OCI-LY7 (cell line): ENCODE data around the gene SLX4. TPM values are rescaled to one million over a fixed set of nuclear protein-coding genes. Genes with fewer than 3 reads are reported as not detected.
A peak's percentile ranks its signal among the peaks of the same experiment; 100 is the strongest.

Source experiments
- Bru-seq: library from RNA; stranded (reverse); fragments of 400-500 nt; gene quantifications from one replicate; lab custom pipeline; 2021; lab: Mats Ljungman, UMichigan
- BruChase-seq, 2 experiments: library from RNA; stranded (reverse); fragments of 400-500 nt; gene quantifications; one replicate each; lab custom pipeline; 2021; lab: Mats Ljungman, UMichigan
- BruUV-seq: library from RNA; stranded (reverse); fragments of 400-500 nt; replicated peaks from 2 replicates; lab custom pipeline; 2021; lab: Mats Ljungman, UMichigan
- CTCF ChIA-PET: fragments of 300-600 bp; sonication (Branson Sonifier 250); formaldehyde crosslinking; loops from one replicate; lab custom pipeline; 2022; ENCODE audit warnings: antibody characterized with exemption; ENCODE audit not compliant: unreplicated experiment; lab: Charles Lee
- POLR2A ChIA-PET: fragments of 300-600 bp; sonication (Branson Sonifier 250); formaldehyde crosslinking; loops from one replicate; lab custom pipeline; 2022; ENCODE audit warnings: antibody characterized with exemption; lab: Charles Lee
- DNase-seq: peaks from one replicate; pipeline ENCODE4 v3.0.0-alpha.2; 2015; ENCODE audit warnings: low spot score
- H2AFZ ChIP-seq: fragments of 200-600 bp; sonication (generic), shearing (Covaris generic); 2 replicates; pipeline ENCODE4 v1.6.1; 2014; ENCODE audit warnings: mild to moderate bottlenecking, antibody characterized with exemption, low read length, moderate library complexity
- H3K27ac ChIP-seq: fragments of 200-600 bp; sonication (generic); 2 replicates; pipeline ENCODE4 v1.5.1; 2014; ENCODE audit warnings: mixed run types, low read depth, mild to moderate bottlenecking, moderate library complexity, low read length, inconsistent platforms; ENCODE audit not compliant: poor library complexity, severe bottlenecking
- H3K36me3 ChIP-seq: fragments of 200-600 bp; sonication (generic); 2 replicates; pipeline ENCODE4 v1.6.1; 2014; ENCODE audit warnings: mild to moderate bottlenecking, antibody characterized with exemption, low read length, moderate library complexity, mixed read lengths; ENCODE audit not compliant: insufficient read depth
- H3K4me1 ChIP-seq: fragments of 200-600 bp; sonication (generic); 2 replicates; pipeline ENCODE4 v1.5.1; 2014; ENCODE audit warnings: mild to moderate bottlenecking, low read length; ENCODE audit not compliant: insufficient read depth, poor library complexity, severe bottlenecking
- H3K4me2 ChIP-seq: fragments of 200-600 bp; sonication (generic); 2 replicates; pipeline ENCODE4 v1.6.1; 2014; ENCODE audit warnings: mild to moderate bottlenecking, low read length
- H3K4me3 ChIP-seq: fragments of 200-600 bp; sonication (generic); 2 replicates; pipeline ENCODE4 v1.5.1; 2014; ENCODE audit warnings: mild to moderate bottlenecking, low read depth, low read length; ENCODE audit not compliant: poor library complexity, severe bottlenecking
- H3K79me2 ChIP-seq: fragments of 200-600 bp; sonication (generic); 2 replicates; pipeline ENCODE4 v1.6.1; 2016; ENCODE audit warnings: low read depth, mild to moderate bottlenecking, low read length, moderate library complexity, mixed read lengths; ENCODE audit not compliant: insufficient read depth
- H3K9me2 ChIP-seq: fragments of 200-600 bp; sonication (generic); 2 replicates; pipeline ENCODE4 v1.6.1; 2016; ENCODE audit warnings: mild to moderate bottlenecking, low read length, mixed read lengths; ENCODE audit not compliant: insufficient read depth
- H3K9me3 ChIP-seq: fragments of 200-600 bp; sonication (generic); 2 replicates; pipeline ENCODE4 v1.6.1; 2014; ENCODE audit warnings: mild to moderate bottlenecking, mixed run types, low read length, mixed read lengths
- H4K20me1 ChIP-seq: fragments of 200-600 bp; sonication (generic); 2 replicates; pipeline ENCODE4 v1.6.1; 2014; ENCODE audit warnings: mild to moderate bottlenecking, antibody characterized with exemption, low read length, moderate library complexity, mixed read lengths; ENCODE audit not compliant: insufficient read depth
- EZH2phosphoT487 ChIP-seq: fragments of 200-600 bp; sonication (generic); IDR thresholded peaks from 2 replicates; pipeline ENCODE4 v1.6.1; 2018; ENCODE audit warnings: low read depth, borderline replicate concordance, mild to moderate bottlenecking, mixed run types, antibody characterized with exemption, low read length, moderate library complexity, mixed read lengths
- intact Hi-C: fragments of 100-400 bp; cut with micrococcal nuclease; formaldehyde crosslinking; loops from one replicate; pipeline ENCODE4 v1.10.0; 2022; ENCODE audit not compliant: unreplicated experiment
- long read RNA-seq: library from polyadenylated mRNA; stranded (forward); transcript quantifications from one replicate; pipeline ENCODE4 v2.0.0, GENCODE V29; 2022
- total RNA-seq, 2 experiments: library from RNA; depleted of rRNA in 1 of 2; stranded (reverse); fragments of >200 nt in 1 of 2; shearing (Covaris generic) in 1 of 2; gene quantifications; 2 replicates each; pipeline ENCODE4 v1.2.3, GENCODE V29; 2014 to 2022
- TF ChIP-seq, protein P1 (sequence below): fragments of 200-600 bp; sonication (generic); conservative IDR thresholded peaks from 2 replicates; pipeline ENCODE4 v1.5.1; 2014; ENCODE audit warnings: mild to moderate bottlenecking, antibody characterized with exemption, low read length, moderate library complexity, mixed read lengths

Gene SLX4
- total RNA-seq (2014; rRNA removed; shearing (Covaris generic)) = 13.2 and 13.7 TPM in 2 replicates
- 35.7 and 40.0 TPM in 2 replicates for total RNA-seq (2022)
- Bru-seq, nascent RNA = percentile 68 among the genes with signal in this experiment
- percentile 74 among the genes with signal in this experiment for BruChase-seq, experiment 1, labeled RNA remaining after a 6-hour chase
- BruChase-seq, experiment 2, labeled RNA remaining after a 2-hour chase = percentile 76 among the genes with signal in this experiment
- long read RNA-seq, transcript SLX4-203 (4 exons, 3,075 nt) = major isoform, 5 of 32 reads
- long read RNA-seq, partial matches to known transcripts = 18 of 32 reads
- long read RNA-seq, other reads (novel, unspliced or antisense) = 9 of 32 reads

DNA sequence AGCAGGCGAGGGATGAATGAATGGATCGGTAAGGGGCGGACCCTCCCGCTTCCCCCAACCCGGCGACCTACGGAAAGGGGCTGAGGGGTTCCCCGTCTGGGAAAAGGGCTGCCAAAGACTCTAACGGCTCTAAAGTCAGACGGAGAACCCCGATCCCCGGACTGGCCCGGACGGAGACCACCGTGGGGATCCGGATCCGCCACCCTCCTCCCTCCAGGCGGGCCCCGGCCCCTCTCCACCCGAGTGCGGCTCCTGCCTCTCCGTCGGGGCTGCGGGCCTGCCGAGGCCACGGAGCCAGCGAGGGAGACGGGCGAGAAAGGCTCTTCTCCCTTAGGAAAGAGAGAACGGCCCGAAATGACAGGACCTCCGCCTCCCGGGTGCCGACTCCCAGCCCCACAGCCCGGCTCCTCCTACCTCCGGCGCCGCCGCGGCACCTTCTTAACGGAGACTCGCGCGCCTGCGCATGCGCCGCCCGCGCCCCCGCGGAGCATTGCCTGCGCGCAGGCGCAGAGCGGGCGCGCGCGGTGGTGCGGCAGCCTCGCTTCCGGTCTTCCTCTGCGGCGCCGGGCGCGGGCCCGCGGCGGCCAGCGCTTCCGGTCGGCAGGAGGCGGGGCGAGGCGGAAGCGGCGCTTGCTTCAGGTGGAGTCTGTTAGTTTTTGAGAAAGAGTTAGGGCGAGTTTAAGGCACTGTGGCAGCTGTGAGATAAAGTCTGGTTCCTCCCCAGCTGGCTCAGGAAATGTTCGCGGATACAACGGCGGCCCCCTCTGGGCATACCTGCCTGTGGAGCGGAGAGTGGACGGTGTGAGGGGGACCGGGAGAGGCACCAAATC is at the start of gene SLX4:
Gene SLX4 (minus strand): TSS at position 461 of the 830 bp plus-strand sequence. CDS start 2,642 bp downstream, outside the sequence.
- H3K9me2 ChIP-seq = no peaks in the 10 kb centered on the region
- H3K9me3 ChIP-seq = no peaks in the 10 kb centered on the region
- no peaks in the 10 kb centered on the region; the same call in 1 of the 2 replicates for H4K20me1 ChIP-seq
- no peak within 1 kb of the TSS; the same call in 1 of the 2 replicates for H2AFZ ChIP-seq
- no TSS peak for BruUV-seq
- TF ChIP-seq, protein P1, sequence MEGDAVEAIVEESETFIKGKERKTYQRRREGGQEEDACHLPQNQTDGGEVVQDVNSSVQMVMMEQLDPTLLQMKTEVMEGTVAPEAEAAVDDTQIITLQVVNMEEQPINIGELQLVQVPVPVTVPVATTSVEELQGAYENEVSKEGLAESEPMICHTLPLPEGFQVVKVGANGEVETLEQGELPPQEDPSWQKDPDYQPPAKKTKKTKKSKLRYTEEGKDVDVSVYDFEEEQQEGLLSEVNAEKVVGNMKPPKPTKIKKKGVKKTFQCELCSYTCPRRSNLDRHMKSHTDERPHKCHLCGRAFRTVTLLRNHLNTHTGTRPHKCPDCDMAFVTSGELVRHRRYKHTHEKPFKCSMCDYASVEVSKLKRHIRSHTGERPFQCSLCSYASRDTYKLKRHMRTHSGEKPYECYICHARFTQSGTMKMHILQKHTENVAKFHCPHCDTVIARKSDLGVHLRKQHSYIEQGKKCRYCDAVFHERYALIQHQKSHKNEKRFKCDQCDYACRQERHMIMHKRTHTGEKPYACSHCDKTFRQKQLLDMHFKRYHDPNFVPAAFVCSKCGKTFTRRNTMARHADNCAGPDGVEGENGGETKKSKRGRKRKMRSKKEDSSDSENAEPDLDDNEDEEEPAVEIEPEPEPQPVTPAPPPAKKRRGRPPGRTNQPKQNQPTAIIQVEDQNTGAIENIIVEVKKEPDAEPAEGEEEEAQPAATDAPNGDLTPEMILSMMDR = no peak
- no peak for TF ChIP-seq EZH2phosphoT487
- peak; percentile 97 for DNase-seq
- H3K27ac ChIP-seq = peak within 1 kb of the TSS; percentile 90
- H3K36me3 ChIP-seq = peaks cover 46% of the 10 kb centered on the region
- ChIA-PET POLR2A (interaction anchor here (0.9 to 1.3 kb wide), 8 partner anchors 9 to 35 kb away, joined by 3 to 11 read pairs (median 6); no protein-coding TSS in a partner anchor), CTCF (no interaction called here)
- intact Hi-C loops = loop anchor here (1.0 to 2.0 kb wide), 3 partner anchors 25 to 85 kb away; no protein-coding TSS in a partner anchor
- H3K4me3 ChIP-seq = peak within 1 kb of the TSS; percentile 88
- peak within 1 kb of the TSS; percentile 93 for H3K4me2 ChIP-seq
- peaks cover 67% of the 10 kb centered on the region for H3K4me1 ChIP-seq
- H3K79me2 ChIP-seq = peaks cover 87% of the 10 kb centered on the region

DNA sequence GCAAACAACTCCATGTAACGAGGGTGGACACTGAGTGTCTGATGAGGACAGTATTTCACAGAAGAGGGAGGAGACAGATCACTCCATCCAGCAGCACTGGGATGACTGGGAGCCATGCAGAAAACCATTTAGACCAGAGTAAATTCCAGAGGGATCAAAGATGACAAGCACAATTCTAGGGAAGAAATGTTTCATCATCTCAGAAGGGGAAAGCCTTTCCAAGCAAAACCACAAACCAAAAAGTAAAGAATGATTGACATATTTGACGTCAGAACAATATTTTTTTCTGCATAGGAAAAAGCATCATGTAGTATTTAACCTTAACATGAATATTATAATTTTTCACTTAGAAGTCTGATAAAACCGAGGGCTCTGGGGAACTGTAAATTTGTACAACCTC is 47.8 kb upstream of the SLX4 start:
- Histone ChIP-seq H2AFZ (no peak overlapping the region), H4K20me1 (no peaks in the 10 kb centered on the region), H3K4me2 (no peak overlapping the region), H3K4me1 (peaks cover 7% of the 10 kb centered on the region), H3K9me3 (no peaks in the 10 kb centered on the region), H3K9me2 (no peaks in the 10 kb centered on the region), H3K4me3 (no peak overlapping the region), H3K27ac (no peak overlapping the region), H3K36me3 (peaks cover 97% of the 10 kb centered on the region), H3K79me2 (no peaks in the 10 kb centered on the region)
- ChIA-PET CTCF (no interaction called here), POLR2A (interaction anchor here (0.6 kb wide), 1 partner anchor 62 kb away, joined by 3 read pairs; no protein-coding TSS in a partner anchor)
- intact Hi-C loops = no loop called here
- no peak for DNase-seq
- TF ChIP-seq, protein P1 = no peak
- TF ChIP-seq EZH2phosphoT487 = no peak
- BruUV-seq = no TSS peak
